GM23338 (cell line): ENCODE results near the gene TAOK2. TPM values are rescaled to one million over a fixed set of nuclear protein-coding genes. Genes with fewer than 3 reads are reported as not detected.

Experiments used
- ATAC-seq: fragments of 200-7000 bp; cut with Tn5 transposase; 3 replicates; pipeline ENCODE4 v1.9.1; 2020
- DNase-seq: peaks from one replicate; pipeline ENCODE4 v3.0.0-alpha.2; 2015; ENCODE audit warnings: low spot score
- H2AFZ ChIP-seq: fragments of 200-600 bp; sonication (generic); 2 replicates; pipeline ENCODE4 v1.8.0; 2016; ENCODE audit warnings: antibody characterized with exemption, mild to moderate bottlenecking, moderate library complexity
- H3F3A ChIP-seq: fragments of 200-600 bp; sonication (generic); replicated peaks from 2 replicates; pipeline ENCODE4 v1.8.0; 2017; ENCODE audit warnings: antibody characterized with exemption, mixed run types, low read depth
- H3K27ac ChIP-seq: fragments of 200-600 bp; sonication (generic); 2 replicates; pipeline ENCODE4 v1.6.1; 2016; ENCODE audit warnings: low read depth
- H3K27me3 ChIP-seq: fragments of 200-600 bp; sonication (generic); 2 replicates; pipeline ENCODE4 v1.8.0; 2016; ENCODE audit warnings: mild to moderate bottlenecking, mixed run types, moderate library complexity; ENCODE audit not compliant: insufficient read depth
- H3K36me3 ChIP-seq: fragments of 200-600 bp; sonication (generic); 2 replicates; pipeline ENCODE4 v1.8.0; 2016; ENCODE audit warnings: mild to moderate bottlenecking; ENCODE audit not compliant: insufficient read depth
- H3K4me1 ChIP-seq: fragments of 200-600 bp; sonication (generic); 2 replicates; pipeline ENCODE4 v1.8.0; 2016; ENCODE audit warnings: mild to moderate bottlenecking, moderate library complexity; ENCODE audit not compliant: insufficient read depth
- H3K4me2 ChIP-seq: fragments of 200-600 bp; sonication (generic); 2 replicates; pipeline ENCODE4 v1.7.1; 2017; ENCODE audit warnings: mixed run types
- H3K4me3 ChIP-seq: fragments of 200-600 bp; sonication (generic); 2 replicates; pipeline ENCODE4 v1.6.1; 2016; ENCODE audit warnings: mixed run types
- H3K79me2 ChIP-seq: fragments of 200-600 bp; sonication (generic); replicated peaks from 2 replicates; pipeline ENCODE4 v1.8.0; 2017; ENCODE audit warnings: mild to moderate bottlenecking; ENCODE audit not compliant: insufficient read depth
- H3K9me2 ChIP-seq: fragments of 200-600 bp; sonication (generic); 2 replicates; pipeline ENCODE4 v1.8.0; 2017; ENCODE audit not compliant: insufficient read depth
- H4K20me1 ChIP-seq: fragments of 200-600 bp; sonication (generic); replicated peaks from 2 replicates; pipeline ENCODE4 v1.8.0; 2017; ENCODE audit warnings: mild to moderate bottlenecking; ENCODE audit not compliant: insufficient read depth
- H3K27ac Mint-ChIP-seq: 2 replicates; pipeline ENCODE4 v1.8.0; 2020; ENCODE audit warnings: inconsistent platforms, mild to moderate bottlenecking, moderate library complexity, mixed read lengths
- H3K27me3 Mint-ChIP-seq: 3 replicates; pipeline ENCODE4 v1.8.0; 2022; ENCODE audit warnings: low read depth, mild to moderate bottlenecking, moderate library complexity, mixed read lengths, inconsistent platforms; ENCODE audit not compliant: insufficient read depth, poor library complexity
- H3K36me3 Mint-ChIP-seq: 3 replicates; pipeline ENCODE4 v1.8.0; 2021; ENCODE audit warnings: low read depth, mild to moderate bottlenecking, inconsistent platforms, moderate library complexity, mixed read lengths
- H3K4me1 Mint-ChIP-seq: 3 replicates; pipeline ENCODE4 v1.8.0; 2020; ENCODE audit warnings: mild to moderate bottlenecking, inconsistent platforms, mixed read lengths
- H3K4me3 Mint-ChIP-seq: 3 replicates; pipeline ENCODE4 v1.8.0; 2021; ENCODE audit warnings: moderate library complexity, mild to moderate bottlenecking, inconsistent platforms, mixed read lengths
- H3K9me3 Mint-ChIP-seq: 3 replicates; pipeline ENCODE4 v1.8.0; 2020; ENCODE audit warnings: moderate library complexity, mild to moderate bottlenecking, inconsistent platforms, mixed read lengths
- CREB1 ChIP-seq: fragments of 250-450 bp; sonication (Bioruptor Pico); IDR thresholded peaks from 2 replicates; pipeline ENCODE4 v1.5.0; 2020; ENCODE audit warnings: low read depth, mild to moderate bottlenecking, moderate library complexity
- CTCF ChIP-seq, 2 experiments: fragments of 200-600 bp in 1 of 2; sonication (generic) in 1 of 2; conservative IDR thresholded peaks; 2 replicates each; pipeline versions ENCODE4 v1.5.1 to v1.6.1; 2016 to 2017; ENCODE audit warnings: antibody characterized with exemption in 2 of 2, low read depth in 2 of 2, mild to moderate bottlenecking in 2 of 2, moderate library complexity in 1 of 2
- ETS1 ChIP-seq: IDR thresholded peaks from 2 replicates; pipeline ENCODE4 v1.6.1; 2016; ENCODE audit warnings: antibody characterized with exemption
- EZH2 ChIP-seq: fragments of 200-600 bp; sonication (generic); IDR thresholded peaks from one replicate; pipeline ENCODE4 v1.8.0; 2017; ENCODE audit warnings: antibody characterized with exemption, mild to moderate bottlenecking, low read depth; ENCODE audit not compliant: unreplicated experiment
- EZH2phosphoT487 ChIP-seq: fragments of 200-600 bp; sonication (generic); IDR thresholded peaks from one replicate; pipeline ENCODE4 v1.8.1; 2018; ENCODE audit warnings: antibody characterized with exemption; ENCODE audit not compliant: unreplicated experiment
- JUNB ChIP-seq: IDR thresholded peaks from one replicate; pipeline ENCODE4 v1.6.1; 2016; ENCODE audit warnings: antibody characterized with exemption; ENCODE audit not compliant: unreplicated experiment
- NANOG ChIP-seq: IDR thresholded peaks from 2 replicates; pipeline ENCODE4 v1.6.1; 2016; ENCODE audit warnings: antibody characterized with exemption, borderline replicate concordance
- POLR2AphosphoS5 ChIP-seq: IDR thresholded peaks from 2 replicates; pipeline ENCODE4 v1.6.1; 2016; ENCODE audit warnings: antibody characterized with exemption, low read depth
- REST ChIP-seq: IDR thresholded peaks from one replicate; pipeline ENCODE4 v1.6.1; 2018; ENCODE audit warnings: antibody characterized with exemption; ENCODE audit not compliant: unreplicated experiment
- ZNF114 ChIP-seq: fragments of 250-450 bp; sonication (Bioruptor Pico); IDR thresholded peaks from 2 replicates; pipeline ENCODE4 v1.5.0; 2020; ENCODE audit warnings: mild to moderate bottlenecking, moderate library complexity
- polyA plus RNA-seq: library from polyadenylated mRNA; unstranded; fragments of >200 nt; fragmentation: Nextera tagmentation; extraction: Ambion mirVana; gene quantifications from 2 replicates; pipeline ENCODE4 v1.2.1, GENCODE V29; 2016
- total RNA-seq: library from RNA; depleted of rRNA; stranded (reverse); fragments of >200 nt; shearing (Covaris generic); gene quantifications from 2 replicates; pipeline ENCODE4 v1.2.3, GENCODE V29; 2014

Gene TAOK2
- total and polyA plus RNA-seq, 2 experiments from 2014 or later = 8.8 to 45.2 TPM

- Histone ChIP-seq H3K27ac (no peak overlapping the region), H3K4me2 (peak overlapping the region; percentile 95; the same call in 1 of the 2 replicates), H3F3A (0 out of 2 replicates have a peak, but pooled peaks cover 3% of the 10 kb centered on the region), H3K9me2 (no peaks in the 10 kb centered on the region), H4K20me1 (no peaks in the 10 kb centered on the region; the same call in 1 of the 2 replicates), H3K27me3 (no peaks in the 10 kb centered on the region), H3K79me2 (no peaks in the 10 kb centered on the region), H2AFZ (no peak overlapping the region), H3K4me3 (peak overlapping the region; percentile 30; the same call in 1 of the 2 replicates), H3K36me3 (no peaks in the 10 kb centered on the region), H3K4me1 (peaks cover 24% of the 10 kb centered on the region)
- TF ChIP-seq CTCF (conservative IDR thresholded peaks at IDR 0.05; ENCODE audit: low read depth in 2 of 2) = 0 out of 4 replicates have a peak, but pooled peaks of 1 of the 2 experiments have one; percentile 8
- no peak for TF ChIP-seq CREB1
- peak; percentile 88 for TF ChIP-seq REST
- DNase-seq = peak; percentile 80
- ATAC-seq = peak; percentile 56
- H3K27ac Mint-ChIP-seq = no peak overlapping the region
- H3K36me3 Mint-ChIP-seq = peaks cover 3% of the 10 kb centered on the region; the same call in 2 of the 3 replicates
- no peak overlapping the region; the same call in 2 of the 3 replicates for H3K4me3 Mint-ChIP-seq
- no peaks in the 10 kb centered on the region for H3K9me3 Mint-ChIP-seq
- H3K27me3 Mint-ChIP-seq = peaks cover 19% of the 10 kb centered on the region
- peaks cover 39% of the 10 kb centered on the region for H3K4me1 Mint-ChIP-seq
These were observed 54.9 kb downstream of the TAOK2 start for GRCh38 chr16:30028438-30029076.

GRCh38 chr16:30030011-30030685 lies 56.5 kb downstream of the TAOK2 start:
- DNase-seq (peak; percentile 44), ATAC-seq (peak; percentile 2; the same call in 2 of the 3 replicates)
- Mint-ChIP-seq H3K36me3 (peaks cover 3% of the 10 kb centered on the region; the same call in 2 of the 3 replicates), H3K4me1 (peaks cover 39% of the 10 kb centered on the region), H3K27ac (no peak overlapping the region), H3K4me3 (peak overlapping the region; percentile 83), H3K27me3 (peaks cover 19% of the 10 kb centered on the region), H3K9me3 (no peaks in the 10 kb centered on the region)
- Histone ChIP-seq H3K4me2 (peak overlapping the region; percentile 95), H3K4me3 (peak overlapping the region; percentile 83), H3K79me2 (no peaks in the 10 kb centered on the region), H3K9me2 (no peaks in the 10 kb centered on the region), H4K20me1 (no peaks in the 10 kb centered on the region; the same call in 1 of the 2 replicates), H3K27ac (no peak overlapping the region), H2AFZ (peak overlapping the region; percentile 56; the same call in 1 of the 2 replicates), H3K36me3 (no peaks in the 10 kb centered on the region), H3K27me3 (peaks cover 2% of the 10 kb centered on the region; the same call in 1 of the 2 replicates), H3F3A (0 out of 2 replicates have a peak, but pooled peaks cover 3% of the 10 kb centered on the region), H3K4me1 (peaks cover 24% of the 10 kb centered on the region)
- TF ChIP-seq JUNB = no peak
- TF ChIP-seq ZNF114 = no peak
- no peak for TF ChIP-seq ETS1
- TF ChIP-seq NANOG = no peak
- no peak for TF ChIP-seq POLR2AphosphoS5
- no peak for TF ChIP-seq EZH2phosphoT487
- TF ChIP-seq EZH2 = no peak
